ENCODE results near the gene CD6. TPM values are rescaled to one million over a fixed set of nuclear protein-coding genes. Genes with fewer than 3 reads are reported as not detected.

Gene CD6
- total RNA-seq, 4 donors from 2014 or later: 0.42 to 2.7 (median 1.8) TPM

- no peak for TF ChIP-seq POLR2A (IDR thresholded peaks at IDR 0.05)
- TF ChIP-seq, protein P1, sequence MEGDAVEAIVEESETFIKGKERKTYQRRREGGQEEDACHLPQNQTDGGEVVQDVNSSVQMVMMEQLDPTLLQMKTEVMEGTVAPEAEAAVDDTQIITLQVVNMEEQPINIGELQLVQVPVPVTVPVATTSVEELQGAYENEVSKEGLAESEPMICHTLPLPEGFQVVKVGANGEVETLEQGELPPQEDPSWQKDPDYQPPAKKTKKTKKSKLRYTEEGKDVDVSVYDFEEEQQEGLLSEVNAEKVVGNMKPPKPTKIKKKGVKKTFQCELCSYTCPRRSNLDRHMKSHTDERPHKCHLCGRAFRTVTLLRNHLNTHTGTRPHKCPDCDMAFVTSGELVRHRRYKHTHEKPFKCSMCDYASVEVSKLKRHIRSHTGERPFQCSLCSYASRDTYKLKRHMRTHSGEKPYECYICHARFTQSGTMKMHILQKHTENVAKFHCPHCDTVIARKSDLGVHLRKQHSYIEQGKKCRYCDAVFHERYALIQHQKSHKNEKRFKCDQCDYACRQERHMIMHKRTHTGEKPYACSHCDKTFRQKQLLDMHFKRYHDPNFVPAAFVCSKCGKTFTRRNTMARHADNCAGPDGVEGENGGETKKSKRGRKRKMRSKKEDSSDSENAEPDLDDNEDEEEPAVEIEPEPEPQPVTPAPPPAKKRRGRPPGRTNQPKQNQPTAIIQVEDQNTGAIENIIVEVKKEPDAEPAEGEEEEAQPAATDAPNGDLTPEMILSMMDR (IDR thresholded peaks at IDR 0.05): no peak
- intact Hi-C loops (cut with DNase I; ENCODE audit: low total_unique reads): no loop called here
- DNase-seq (ENCODE audit: low spot score in 2 of 2): no peak
- no peak overlapping the region for H3K4me3 ChIP-seq (ENCODE audit: low read depth, poor library complexity, severe bottlenecking)
- 72 to 75% methylated on average over 5 of the region's 5 CpGs for WGBS, 2 donors
These were observed 38.7 kb upstream of the CD6 start for GRCh38 chr11:60932605-60933356.

DNA sequence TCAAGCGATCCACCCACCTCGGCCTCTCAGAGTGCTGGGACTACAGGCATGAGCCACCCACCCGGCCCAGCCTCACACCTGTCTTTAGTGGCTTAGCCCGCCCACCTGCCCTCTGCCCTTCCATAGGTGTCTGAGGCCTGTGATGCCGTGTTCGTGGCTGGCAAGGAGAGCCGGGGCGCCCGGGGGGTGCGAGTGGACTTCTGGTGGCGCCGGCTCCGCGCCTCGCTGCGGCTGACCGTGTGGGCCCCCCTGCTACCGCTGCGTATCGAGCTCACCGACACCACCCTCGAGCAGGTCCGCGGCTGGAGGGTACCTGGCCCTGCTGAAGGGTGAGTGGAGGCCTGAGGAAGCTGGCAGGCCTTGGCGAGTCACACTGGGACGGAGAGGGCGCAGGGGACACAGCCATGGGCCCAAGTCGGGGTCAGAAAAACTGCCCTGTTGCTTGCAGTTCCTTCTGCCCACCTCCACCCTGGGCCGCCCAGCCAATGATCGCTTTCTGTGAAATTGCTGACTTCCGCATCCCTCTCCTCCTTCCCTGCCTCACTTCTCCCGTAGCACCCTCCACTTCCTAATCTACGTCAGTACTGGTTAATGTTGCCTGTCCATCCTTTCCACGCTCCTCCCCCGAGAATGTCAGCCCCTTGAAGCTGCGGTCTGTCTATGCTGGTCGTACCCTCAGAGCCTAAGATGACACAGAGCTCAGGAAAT lies 37.9 kb upstream of the CD6 start:
- H3K4me3 ChIP-seq (ENCODE audit: low read depth, poor library complexity, severe bottlenecking): no peak overlapping the region
- DNase-seq (ENCODE audit: low spot score in 2 of 2): no peak
- 94 to 95% methylated on average over 25 to 37 of the region's 37 CpGs for WGBS, 2 donors
- TF ChIP-seq POLR2A (IDR thresholded peaks at IDR 0.05): no peak
- TF ChIP-seq, protein P1 (IDR thresholded peaks at IDR 0.05): no peak
- intact Hi-C loops (cut with DNase I; ENCODE audit: low total_unique reads): no loop called here

DNA sequence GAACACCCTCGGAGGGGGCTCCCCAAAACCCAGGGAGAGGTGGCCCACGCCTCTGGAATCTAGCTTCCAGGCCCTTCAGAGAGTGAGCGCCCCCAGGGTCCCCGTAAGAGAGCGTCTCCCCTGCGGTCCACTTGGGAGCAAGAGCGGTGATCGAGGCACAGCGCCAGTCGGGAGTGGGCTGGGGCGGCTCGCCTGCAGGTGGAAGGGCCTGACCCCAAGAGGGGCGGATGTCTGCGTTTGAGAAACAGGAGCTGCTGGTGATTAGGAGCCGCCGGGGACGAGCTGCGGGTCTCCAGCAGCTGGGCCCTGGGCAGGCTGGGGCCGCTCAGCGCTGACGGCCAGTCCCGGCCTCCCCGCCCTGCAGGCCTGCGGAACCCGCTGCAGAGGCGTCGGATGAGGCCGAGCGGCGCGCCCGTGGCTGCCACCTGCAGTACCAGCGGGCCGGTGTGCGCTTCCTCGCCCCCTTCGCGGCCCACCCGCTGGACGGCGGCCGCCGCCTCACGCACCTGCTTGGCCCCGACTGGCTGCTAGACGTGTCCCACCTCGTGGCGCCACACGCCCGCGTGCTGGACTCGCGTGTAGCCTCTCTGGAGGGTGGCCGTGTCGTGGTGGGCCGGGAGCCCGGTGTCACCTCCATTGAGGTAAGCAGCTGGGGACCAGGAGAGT lies 37.2 kb upstream of the CD6 start:
- WGBS, 2 donors: 94 to 95% methylated on average over 40 to 43 of the region's 57 CpGs
- intact Hi-C loops (cut with DNase I; ENCODE audit: low total_unique reads): no loop called here
- H3K4me3 ChIP-seq (ENCODE audit: low read depth, poor library complexity, severe bottlenecking): no peak overlapping the region
- DNase-seq (ENCODE audit: low spot score in 2 of 2): no peak
- TF ChIP-seq, protein P1 (IDR thresholded peaks at IDR 0.05): no peak
- TF ChIP-seq POLR2A (IDR thresholded peaks at IDR 0.05): no peak

DNA sequence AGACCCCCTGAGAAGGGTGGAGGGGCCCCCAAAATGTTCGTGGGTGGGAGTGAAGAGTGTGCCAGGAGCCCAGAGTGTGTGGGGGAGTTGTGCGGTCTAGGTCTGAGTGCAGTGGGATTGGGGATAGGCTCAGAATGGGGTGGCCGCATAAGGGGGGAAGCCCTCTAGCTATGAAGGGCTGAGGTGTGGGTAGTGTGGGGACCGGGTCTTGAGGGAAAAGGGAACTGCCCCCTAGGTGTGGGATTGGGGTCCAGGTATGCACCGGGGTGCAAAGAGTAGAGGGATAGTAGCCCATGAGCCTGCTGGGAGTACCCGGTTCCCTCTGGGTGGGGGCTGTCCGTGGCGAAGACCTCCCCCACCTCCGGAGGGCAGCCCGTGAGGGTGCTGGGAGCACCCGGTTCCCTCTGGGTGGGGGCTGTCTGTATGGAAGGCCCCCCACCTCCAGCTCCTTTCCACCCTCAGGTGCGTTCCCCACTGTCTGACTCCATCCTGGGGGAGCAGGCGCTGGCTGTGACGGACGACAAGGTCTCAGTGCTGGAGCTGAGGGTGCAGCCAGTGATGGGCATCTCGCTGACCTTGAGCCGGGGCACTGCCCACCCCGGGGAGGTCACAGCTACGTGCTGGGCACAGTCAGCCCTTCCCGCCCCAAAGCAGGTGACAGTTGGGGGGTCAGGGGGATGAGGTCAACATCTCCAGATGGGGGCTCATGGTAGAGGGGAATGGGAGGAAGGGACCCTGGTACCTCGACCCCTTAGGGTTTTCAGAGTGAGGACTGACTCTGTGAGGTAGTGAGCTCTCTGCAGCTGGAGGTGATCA lies 36.5 kb upstream of the CD6 start:
- no peak for DNase-seq (ENCODE audit: low spot score in 2 of 2)
- intact Hi-C loops (cut with DNase I; ENCODE audit: low total_unique reads): no loop called here
- TF ChIP-seq POLR2A (IDR thresholded peaks at IDR 0.05): no peak
- TF ChIP-seq, protein P1 (IDR thresholded peaks at IDR 0.05): no peak
- WGBS, 2 donors: 90% methylated on average over 15 to 17 of the region's 21 CpGs
- H3K4me3 ChIP-seq (ENCODE audit: low read depth, poor library complexity, severe bottlenecking): no peak overlapping the region

DNA sequence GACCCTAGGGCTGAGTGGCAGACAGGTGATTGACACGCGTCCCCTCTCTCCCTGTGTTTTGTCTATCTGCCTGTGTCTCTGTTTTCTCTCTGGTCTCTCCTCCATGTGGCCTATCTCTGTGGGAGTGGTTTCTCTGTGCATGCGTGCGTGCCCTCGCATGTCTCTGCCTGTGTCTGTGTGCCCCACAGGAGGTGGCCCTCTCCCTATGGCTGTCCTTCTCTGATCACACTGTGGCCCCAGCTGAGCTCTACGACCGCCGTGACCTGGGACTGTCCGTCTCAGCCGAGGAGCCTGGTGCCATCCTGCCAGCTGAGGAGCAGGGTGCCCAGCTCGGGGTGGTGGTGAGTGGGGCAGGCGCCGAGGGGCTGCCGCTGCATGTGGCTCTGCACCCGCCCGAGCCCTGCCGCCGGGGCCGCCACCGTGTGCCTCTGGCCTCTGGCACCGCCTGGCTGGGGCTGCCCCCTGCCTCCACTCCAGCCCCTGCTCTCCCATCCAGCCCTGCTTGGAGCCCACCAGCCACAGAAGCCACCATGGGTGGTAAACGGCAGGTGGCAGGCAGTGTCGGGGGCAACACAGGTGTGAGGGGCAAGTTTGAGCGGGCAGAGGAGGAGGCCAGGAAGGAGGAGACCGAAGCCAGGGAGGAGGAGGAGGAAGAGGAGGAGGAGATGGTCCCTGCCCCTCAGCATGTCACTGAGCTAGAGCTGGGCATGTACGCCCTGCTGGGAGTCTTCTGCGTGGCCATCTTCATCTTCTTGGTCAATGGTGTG lies 35.6 kb upstream of the CD6 start:
- no peak for TF ChIP-seq POLR2A (IDR thresholded peaks at IDR 0.05)
- TF ChIP-seq, protein P1 (IDR thresholded peaks at IDR 0.05): no peak
- WGBS, 2 donors: 83% methylated on average over 23 to 27 of the region's 27 CpGs
- intact Hi-C loops (cut with DNase I; ENCODE audit: low total_unique reads): no loop called here
- peak in 1 of 2 donors; percentile 81 for DNase-seq (ENCODE audit: low spot score in 2 of 2)
- no peak overlapping the region for H3K4me3 ChIP-seq (ENCODE audit: low read depth, poor library complexity, severe bottlenecking)

Measured in lower leg skin (tissue), 4 donors.